A172 (cell line): ENCODE data around the gene TSPAN4. TPM values are rescaled to one million over a fixed set of nuclear protein-coding genes. Genes with fewer than 3 reads are reported as not detected.

ENCODE experiments used
- DNase-seq: peaks from one replicate; pipeline ENCODE4 v3.0.0-alpha.2; 2015; ENCODE audit warnings: low spot score
- total RNA-seq: library from RNA; depleted of rRNA; stranded (reverse); fragments of >200 nt; shearing (Covaris generic); gene quantifications from 2 replicates; pipeline ENCODE4 v1.2.3, GENCODE V29; 2014; rRNA removed

TSPAN4 gene
- total RNA-seq, 1 experiment from 2014 or later = 195 TPM

DNA sequence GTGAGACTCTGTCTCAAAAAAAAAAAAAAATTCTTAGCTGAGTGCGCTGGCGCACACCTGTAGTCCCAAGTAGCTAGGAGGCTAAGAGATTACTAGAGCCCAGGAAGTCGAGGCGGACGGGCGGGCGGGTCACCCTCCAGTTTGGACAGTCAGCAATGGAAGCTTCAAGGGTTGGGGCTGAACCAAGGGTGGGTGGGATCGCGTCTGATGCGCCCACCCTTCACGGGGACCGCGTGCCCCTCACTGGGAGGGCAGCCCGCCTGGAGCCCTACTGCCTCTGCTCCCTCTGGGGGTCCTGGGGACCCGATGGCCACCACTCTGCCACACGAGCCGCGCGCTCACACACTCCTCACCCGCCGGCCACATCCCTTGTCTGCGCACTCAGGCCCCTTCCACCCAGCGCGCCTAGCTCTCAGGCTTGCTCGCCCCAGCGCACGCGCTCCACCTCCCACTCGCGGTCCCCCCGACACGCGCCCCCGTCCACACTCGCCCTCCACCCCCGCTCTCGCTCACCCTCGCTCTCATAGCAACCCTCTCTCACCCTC lies 67.5 kb downstream of the TSPAN4 start:
- DNase-seq = no peak

GRCh38 chr11:910589-911030 lies 68.0 kb downstream of the TSPAN4 start, which contains the start of gene CHID1:
Gene CHID1, minus strand, starts transcription at chr11:910810. Its CDS starts 5,994 bp downstream, at chr11:904816.
- DNase-seq = peak; percentile 59

DNA sequence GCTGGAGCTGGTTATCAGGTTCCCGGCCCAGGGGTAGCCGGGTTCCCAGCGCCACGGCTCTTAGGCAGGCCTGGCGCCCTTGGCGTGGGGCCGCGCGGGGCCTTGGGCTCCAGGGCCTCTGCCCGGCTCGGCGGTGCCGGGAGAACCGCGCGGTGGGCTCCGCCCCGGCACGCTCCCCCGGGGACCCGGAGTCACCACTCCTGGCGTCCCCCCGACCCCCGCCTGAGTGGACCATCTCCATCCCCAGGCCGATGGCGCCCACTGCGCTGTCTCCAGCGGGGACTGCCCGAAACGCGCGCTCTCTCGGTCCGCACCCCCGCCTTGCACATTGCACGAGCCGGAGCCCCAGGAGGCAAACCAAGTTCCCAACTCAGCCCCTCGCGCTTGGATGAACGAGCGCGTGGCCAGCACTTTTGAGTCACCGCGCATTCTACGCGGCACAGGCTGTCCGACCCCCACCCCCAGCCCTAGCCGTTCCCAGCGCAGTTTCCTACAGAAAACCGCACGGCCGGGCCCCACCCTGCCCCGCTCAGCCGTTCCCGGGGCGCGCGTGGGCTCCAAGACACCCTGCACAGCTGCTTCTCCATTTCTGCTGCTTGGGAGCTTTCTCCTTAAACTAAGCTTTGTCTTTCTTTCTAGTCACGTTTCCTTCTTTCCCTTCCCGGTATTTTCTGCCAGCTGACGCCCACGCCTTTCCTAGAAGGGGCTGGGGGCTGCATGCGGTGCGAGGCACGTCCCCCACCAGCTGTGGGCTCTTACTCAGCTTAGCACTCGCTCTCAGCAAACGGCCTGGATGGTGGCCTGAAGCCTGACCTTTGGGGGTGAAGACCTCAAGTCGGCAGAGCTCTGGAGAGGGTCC lies 68.6 kb downstream of the TSPAN4 start:
- DNase-seq = peak; percentile 62

GRCh38 chr11:911890-912219 lies 69.2 kb downstream of the TSPAN4 start:
- DNase-seq = no peak

GRCh38 chr11:912266-912665 lies 69.6 kb downstream of the TSPAN4 start:
- DNase-seq = no peak

DNA sequence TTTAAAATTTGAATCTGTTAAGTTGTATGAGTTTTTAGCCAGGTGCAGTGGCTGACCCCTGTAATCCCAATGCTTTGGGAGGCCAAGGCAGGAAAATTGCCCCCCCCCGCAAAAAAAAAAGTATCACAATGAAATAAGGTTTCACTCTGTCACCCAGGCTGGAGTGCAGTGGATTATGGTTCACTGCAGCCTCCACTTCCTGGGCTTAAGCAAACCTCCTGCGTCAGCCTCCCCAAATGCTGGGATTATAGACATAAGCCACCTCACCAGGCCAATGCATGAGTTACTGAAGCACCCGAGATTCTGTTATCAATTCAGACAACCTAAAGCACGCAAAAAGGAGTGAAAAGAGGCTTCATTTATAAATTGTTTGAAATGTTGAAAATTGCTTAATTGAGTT lies 70.4 kb downstream of the TSPAN4 start:
- DNase-seq = no peak

DNA sequence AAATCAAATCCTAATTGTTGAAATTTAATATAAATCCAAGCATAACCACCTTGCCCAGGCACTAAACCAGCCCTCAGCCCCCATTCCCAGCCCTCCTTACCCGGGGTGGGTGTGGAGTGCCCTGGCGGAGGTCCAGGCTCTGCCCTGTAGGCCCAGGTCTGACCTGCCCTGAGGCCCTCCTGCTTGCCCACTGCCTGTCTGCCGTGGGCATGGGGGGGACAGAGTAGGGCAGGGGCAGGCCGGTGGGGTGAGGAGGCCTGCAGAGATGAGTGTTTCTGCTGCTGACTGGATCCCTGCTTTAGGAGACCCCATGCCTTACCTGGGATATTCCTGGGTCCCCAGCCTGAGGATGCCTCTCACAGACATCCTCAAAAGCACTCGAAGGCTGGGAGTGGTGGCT lies 71.6 kb downstream of the TSPAN4 start:
- no peak for DNase-seq

DNA sequence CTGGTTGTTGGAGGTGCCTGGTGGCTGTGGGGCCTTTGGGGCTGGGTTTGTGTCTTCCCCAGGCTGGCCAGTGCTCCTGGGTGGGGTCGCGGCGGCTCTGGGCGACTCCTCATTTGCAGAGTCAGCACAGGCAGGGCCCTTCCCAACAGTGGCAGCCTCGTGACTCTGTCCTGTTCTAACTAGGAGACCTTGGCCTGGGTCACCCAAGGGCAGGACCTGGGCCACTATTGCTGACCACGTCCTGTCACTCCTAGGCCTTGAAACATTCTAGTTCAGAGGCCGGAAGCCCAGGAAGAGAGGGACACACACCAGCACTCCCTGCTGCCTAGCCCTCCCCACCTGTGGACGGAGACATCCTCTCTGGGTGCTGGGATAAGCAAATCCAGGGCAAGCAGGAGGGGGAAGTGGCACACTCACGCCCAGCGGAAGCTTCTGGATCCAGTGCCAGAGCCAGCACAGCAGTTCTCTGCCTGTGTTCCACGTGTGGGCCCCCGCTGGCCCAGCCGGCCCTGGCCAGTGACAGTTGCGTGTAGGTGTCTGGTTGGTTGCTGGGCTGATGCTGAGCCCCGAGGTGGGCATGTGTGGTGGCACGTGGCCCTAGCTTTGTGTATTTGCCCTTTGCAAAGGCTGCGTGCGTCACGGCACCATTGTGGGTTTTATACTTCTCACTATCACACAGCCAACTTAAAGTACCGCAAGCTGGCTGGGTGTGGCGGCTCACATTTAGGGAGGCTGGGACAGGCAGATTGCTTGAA lies 72.3 kb downstream of the TSPAN4 start:
- DNase-seq = no peak

Other genes with a start within 250 kb of the TSPAN4 start
- gene IRF7, start 226.9 kb upstream of the TSPAN4 start, total RNA-seq = 6.4 and 12.0 TPM in 2 replicates
- gene CDHR5, start 217.9 kb upstream of the TSPAN4 start, total RNA-seq = not detected in 2 replicates
- gene SCT, start 215.7 kb upstream of the TSPAN4 start, total RNA-seq = not detected in 2 replicates
- gene DRD4, start 205.6 kb upstream of the TSPAN4 start, total RNA-seq = not detected in 2 replicates
- gene DEAF1, start 147.6 kb upstream of the TSPAN4 start, total RNA-seq = 12.8 and 20.2 TPM in 2 replicates
- 17.1 and 17.9 TPM in 2 replicates for gene TMEM80, start 147.0 kb upstream of the TSPAN4 start, total RNA-seq
- 64.9 and 108 TPM in 2 replicates for gene EPS8L2, start 136.6 kb upstream of the TSPAN4 start, total RNA-seq
- gene TALDO1, start 95.4 kb upstream of the TSPAN4 start, total RNA-seq = 417 and 483 TPM in 2 replicates
- 33.7 and 42.7 TPM in 2 replicates for gene GATD1, start 65.4 kb upstream of the TSPAN4 start, total RNA-seq
- gene CEND1, start 52.8 kb upstream of the TSPAN4 start, total RNA-seq = not detected in 2 replicates
- gene SLC25A22, start 44.6 kb upstream of the TSPAN4 start, total RNA-seq = 43.7 and 46.5 TPM in 2 replicates
- gene PIDD1, start 37.6 kb upstream of the TSPAN4 start, total RNA-seq = 5.7 and 6.0 TPM in 2 replicates
- gene RPLP2, start 32.9 kb upstream of the TSPAN4 start, total RNA-seq = 399 and 585 TPM in 2 replicates
- gene PNPLA2, start 23.9 kb upstream of the TSPAN4 start, total RNA-seq = 17.0 and 33.8 TPM in 2 replicates
- gene CRACR2B, start 14.9 kb upstream of the TSPAN4 start, total RNA-seq = not detected in 2 replicates
- 892 and 998 TPM in 2 replicates for gene CD151, start 9.9 kb upstream of the TSPAN4 start, total RNA-seq
- 132 and 157 TPM in 2 replicates for gene POLR2L, start 323 bp upstream of the TSPAN4 start, total RNA-seq
- 54.5 and 66.7 TPM in 2 replicates for gene CHID1, start 68.0 kb downstream of the TSPAN4 start, total RNA-seq
- 27.8 and 29.4 TPM in 2 replicates for gene AP2A2, start 83.0 kb downstream of the TSPAN4 start, total RNA-seq
- gene MUC6, start 193.9 kb downstream of the TSPAN4 start, total RNA-seq = not detected in 2 replicates
- gene MUC2, start 232.0 kb downstream of the TSPAN4 start, total RNA-seq = not detected in 2 replicates